HCT116 (cell line): ENCODE data around the gene VEPH1. TPM values are rescaled to one million over a fixed set of nuclear protein-coding genes. Genes with fewer than 3 reads are reported as not detected.

ENCODE experiments used
- ATAC-seq: fragments of 200-7000 bp; cut with Tn5 transposase; 2 replicates; pipeline ENCODE4 v1.9.1; 2020; ENCODE audit warnings: mild to moderate bottlenecking, moderate library complexity
- BruUV-seq: library from RNA; stranded (reverse); fragments of 400-500 nt; replicated peaks from 2 replicates; lab custom pipeline; 2021; lab: Mats Ljungman, UMichigan
- CTCF ChIA-PET: fragments of 300-600 bp; sonication (Branson Sonifier 250); formaldehyde crosslinking; loops from one replicate; lab custom pipeline; 2021; ENCODE audit warnings: antibody characterized with exemption; lab: Charles Lee
- POLR2A ChIA-PET: fragments of 300-600, 350-600 bp; sonication (Branson Sonifier 250); formaldehyde crosslinking; loops from one replicate; lab custom pipeline; 2021; ENCODE audit warnings: antibody characterized with exemption; lab: Charles Lee
- RAD21 ChIA-PET, 2 experiments: fragments of 300-600 bp; sonication (Branson Sonifier 250); formaldehyde crosslinking; loops; one replicate each; lab custom pipeline; 2023; ENCODE audit warnings: low total read pairs in 2 of 2; ENCODE audit not compliant: uncharacterized antibody in 2 of 2, unreplicated experiment in 2 of 2, low non-redundant PET in 1 of 2; lab: Charles Lee
- DNase-seq: peaks from one replicate; pipeline ENCODE4 v3.0.0-alpha.2; 2010; ENCODE audit warnings: low read depth, low spot score
- H2AFZ ChIP-seq: fragments of 200-600 bp; shearing (Covaris generic), sonication (generic); 2 replicates; pipeline ENCODE4 v1.6.1; 2017; ENCODE audit warnings: low read depth, mixed run types, mixed read lengths, antibody characterized with exemption, low read length; ENCODE audit not compliant: poor library complexity, severe bottlenecking
- H3K27ac ChIP-seq: 2 replicates; pipeline ENCODE4 v1.5.1; 2012; ENCODE audit warnings: low read depth, low read length
- H3K27me3 ChIP-seq: fragments of 200-600 bp; sonication (generic); 2 replicates; pipeline ENCODE4 v1.6.1; 2016; ENCODE audit warnings: mixed run types, low read length, mixed read lengths; ENCODE audit not compliant: insufficient read depth
- H3K36me3 ChIP-seq, 2 experiments: fragments of 200-500 bp in 1 of 2; fragments of 200-600 bp in 1 of 2; sonication (Bioruptor generic) in 1 of 2; sonication (generic) in 1 of 2; 2 replicates each; pipeline versions ENCODE4 v1.5.1 to v1.6.1; 2014 to 2016; ENCODE audit warnings: low read length in 2 of 2, inconsistent platforms in 1 of 2, mixed read lengths in 1 of 2, mixed run types in 1 of 2; ENCODE audit not compliant: insufficient read depth in 2 of 2, control insufficient read depth in 1 of 2
- H3K4me1 ChIP-seq, 2 experiments: fragments of 200-600 bp in 1 of 2; sonication (generic) in 1 of 2; 2 replicates each; pipeline versions ENCODE4 v1.5.1 to v1.6.1; 2012 to 2017; ENCODE audit warnings: low read length in 2 of 2, inconsistent platforms in 1 of 2, mild to moderate bottlenecking in 1 of 2, mixed read lengths in 1 of 2, mixed run types in 1 of 2, moderate library complexity in 1 of 2; ENCODE audit not compliant: insufficient read depth in 2 of 2, control insufficient read depth in 1 of 2
- H3K4me2 ChIP-seq: fragments of 200-600 bp; sonication (generic); 2 replicates; pipeline ENCODE4 v1.6.1; 2017; ENCODE audit warnings: mixed run types, low read length, mixed read lengths
- H3K4me3 ChIP-seq, 2 experiments: fragments of 200-600 bp in 1 of 2; sonication (generic) in 1 of 2; replicated peaks in 1 of 2; 2 replicates each; pipeline ENCODE4 v1.5.1; 2011 to 2016; ENCODE audit warnings: low read length in 2 of 2, control low read depth in 1 of 2, low read depth in 1 of 2, mild to moderate bottlenecking in 1 of 2, mixed read lengths in 1 of 2, mixed run types in 1 of 2
- H3K79me2 ChIP-seq: fragments of 200-600 bp; sonication (generic); 2 replicates; pipeline ENCODE4 v1.6.1; 2017; ENCODE audit warnings: mild to moderate bottlenecking, mixed run types, low read length, moderate library complexity, mixed read lengths; ENCODE audit not compliant: insufficient read depth
- H3K9ac ChIP-seq: fragments of 200-600 bp; sonication (generic); 2 replicates; pipeline ENCODE4 v1.6.1; 2016; ENCODE audit warnings: low read length, mixed read lengths
- H3K9me2 ChIP-seq: fragments of 200-600 bp; sonication (generic), shearing (Covaris generic); 2 replicates; pipeline ENCODE4 v1.6.1; 2017; ENCODE audit warnings: mixed run types, mild to moderate bottlenecking, moderate library complexity; ENCODE audit not compliant: insufficient read depth
- H3K9me3 ChIP-seq, 2 experiments: fragments of 200-500 bp in 1 of 2; fragments of 200-600 bp in 1 of 2; sonication (Bioruptor generic) in 1 of 2; sonication (generic) in 1 of 2; 2 replicates each; pipeline ENCODE4 v1.6.1; 2014 to 2017; ENCODE audit warnings: low read length in 2 of 2, mixed read lengths in 2 of 2, inconsistent platforms in 1 of 2, low read depth in 1 of 2, mild to moderate bottlenecking in 1 of 2, mixed run types in 1 of 2, moderate library complexity in 1 of 2; ENCODE audit not compliant: control insufficient read depth in 1 of 2, insufficient read depth in 1 of 2
- H4K20me1 ChIP-seq: fragments of 200-600 bp; sonication (generic), shearing (Covaris generic); 2 replicates; pipeline ENCODE4 v1.6.1; 2017; ENCODE audit warnings: mixed run types, mild to moderate bottlenecking, moderate library complexity; ENCODE audit not compliant: insufficient read depth
- CBX3 ChIP-seq: IDR thresholded peaks from 2 replicates; pipeline ENCODE4 v1.6.1; 2012; ENCODE audit warnings: low read depth
- CEBPB ChIP-seq: IDR thresholded peaks from 2 replicates; pipeline ENCODE4 v1.6.1; 2012; ENCODE audit warnings: low read depth
- EGR1 ChIP-seq: IDR thresholded peaks from 2 replicates; pipeline ENCODE4 v1.6.1; 2012; ENCODE audit warnings: low read depth
- EZH2 ChIP-seq: fragments of 200-600 bp; sonication (generic); IDR thresholded peaks from 2 replicates; pipeline ENCODE4 v1.6.1; 2017; ENCODE audit warnings: antibody characterized with exemption, mixed run types
- FOSL1 ChIP-seq: IDR thresholded peaks from 2 replicates; pipeline ENCODE4 v1.6.1; 2012; ENCODE audit warnings: low read depth
- JUND ChIP-seq: IDR thresholded peaks from 2 replicates; pipeline ENCODE4 v1.6.1; 2012
- POLR2A ChIP-seq: IDR thresholded peaks from 2 replicates; pipeline ENCODE4 v1.7.0; 2011; ENCODE audit warnings: borderline replicate concordance; ENCODE audit not compliant: insufficient read depth, insufficient read length; ENCODE audit errors: extremely low read depth
- RAD21 ChIP-seq: IDR thresholded peaks from 2 replicates; pipeline ENCODE4 v1.6.1; 2012; ENCODE audit warnings: low read depth, mild to moderate bottlenecking
- SIN3A ChIP-seq: IDR thresholded peaks from 2 replicates; pipeline ENCODE4 v1.6.1; 2012; ENCODE audit warnings: low read depth
- SP1 ChIP-seq: IDR thresholded peaks from 2 replicates; pipeline ENCODE4 v1.6.1; 2012; ENCODE audit warnings: low read depth
- SRF ChIP-seq: IDR thresholded peaks from 2 replicates; pipeline ENCODE4 v1.6.1; 2012; ENCODE audit warnings: low read depth
- TCF7L2 ChIP-seq: IDR thresholded peaks from 2 replicates; pipeline ENCODE4 v1.7.0; 2011; ENCODE audit warnings: borderline replicate concordance, inconsistent platforms; ENCODE audit not compliant: insufficient read depth, insufficient read length; ENCODE audit errors: extremely low read depth
- YY1 ChIP-seq: IDR thresholded peaks from 2 replicates; pipeline ENCODE4 v1.6.1; 2011; ENCODE audit warnings: low read length, low read depth, moderate library complexity, mild to moderate bottlenecking; ENCODE audit not compliant: insufficient replicate concordance; ENCODE audit errors: extremely low read depth
- ZFX ChIP-seq: fragments of 450-650 bp; IDR thresholded peaks from 2 replicates; pipeline ENCODE4 v1.6.1; 2017
- intact Hi-C: fragments of 100-400 bp; cut with micrococcal nuclease; formaldehyde crosslinking; loops from 2 replicates; pipeline ENCODE4 v1.10.0; 2022
- total RNA-seq: library from RNA; stranded (reverse); gene quantifications from one replicate; pipeline ENCODE4 v1.2.1, GENCODE V29; 2021; ENCODE audit not compliant: unreplicated experiment
- TF ChIP-seq, protein P1 (sequence below): IDR thresholded peaks from 2 replicates; pipeline ENCODE4 v1.6.1; 2012; ENCODE audit warnings: low read depth
- TF ChIP-seq, protein P2 (sequence below): IDR thresholded peaks from 2 replicates; pipeline ENCODE4 v1.6.1; 2012
- TF ChIP-seq, protein P3 (sequence below): IDR thresholded peaks from 2 replicates; pipeline ENCODE4 v1.6.1; 2012
- TF ChIP-seq, protein P4 (sequence below), 3 experiments: fragments of 200-600 bp in 1 of 3; sonication (generic) in 1 of 3; IDR thresholded peaks in 2 of 3; conservative IDR thresholded peaks in 1 of 3; 2 replicates each; pipeline ENCODE4 v1.5.1; 2012 to 2017; ENCODE audit warnings: low read depth in 2 of 3, low read length in 2 of 3, antibody characterized with exemption in 1 of 3, borderline replicate concordance in 1 of 3, control low read depth in 1 of 3, mild to moderate bottlenecking in 1 of 3, mixed read lengths in 1 of 3, mixed run types in 1 of 3, moderate library complexity in 1 of 3; ENCODE audit not compliant: insufficient read depth in 1 of 3

The VEPH1 gene
- total RNA-seq, 1 experiment from 2014 or later = 4.9 TPM

DNA sequence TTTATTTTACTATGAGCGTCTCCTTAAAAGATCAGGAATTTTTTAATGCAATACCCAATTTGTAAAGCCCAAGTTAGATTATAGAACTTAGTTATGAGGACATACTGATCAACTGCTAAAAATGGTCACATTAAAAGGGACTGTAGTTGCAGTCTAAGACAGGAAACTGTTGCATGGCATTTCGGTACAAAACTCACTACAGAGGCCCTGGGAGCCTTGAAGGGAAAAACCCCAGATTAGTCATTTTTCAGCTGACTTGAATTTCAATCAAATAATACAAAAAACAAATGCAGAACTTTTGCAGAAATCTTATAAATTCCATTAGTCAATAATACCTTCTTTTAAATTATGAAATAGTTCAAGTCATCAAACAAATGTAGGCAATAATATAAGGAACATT, 73.5 kb downstream of the VEPH1 start:
- H3K9me3 ChIP-seq = no peaks in the 10 kb centered on the region
- H3K4me3 ChIP-seq = no peak overlapping the region
- CTCF ChIA-PET = no interaction called here
- no peak overlapping the region for H3K9ac ChIP-seq
- no peak overlapping the region for H3K4me2 ChIP-seq
- intact Hi-C loops = no loop called here
- no peak for TF ChIP-seq YY1
- TF ChIP-seq, protein P1, sequence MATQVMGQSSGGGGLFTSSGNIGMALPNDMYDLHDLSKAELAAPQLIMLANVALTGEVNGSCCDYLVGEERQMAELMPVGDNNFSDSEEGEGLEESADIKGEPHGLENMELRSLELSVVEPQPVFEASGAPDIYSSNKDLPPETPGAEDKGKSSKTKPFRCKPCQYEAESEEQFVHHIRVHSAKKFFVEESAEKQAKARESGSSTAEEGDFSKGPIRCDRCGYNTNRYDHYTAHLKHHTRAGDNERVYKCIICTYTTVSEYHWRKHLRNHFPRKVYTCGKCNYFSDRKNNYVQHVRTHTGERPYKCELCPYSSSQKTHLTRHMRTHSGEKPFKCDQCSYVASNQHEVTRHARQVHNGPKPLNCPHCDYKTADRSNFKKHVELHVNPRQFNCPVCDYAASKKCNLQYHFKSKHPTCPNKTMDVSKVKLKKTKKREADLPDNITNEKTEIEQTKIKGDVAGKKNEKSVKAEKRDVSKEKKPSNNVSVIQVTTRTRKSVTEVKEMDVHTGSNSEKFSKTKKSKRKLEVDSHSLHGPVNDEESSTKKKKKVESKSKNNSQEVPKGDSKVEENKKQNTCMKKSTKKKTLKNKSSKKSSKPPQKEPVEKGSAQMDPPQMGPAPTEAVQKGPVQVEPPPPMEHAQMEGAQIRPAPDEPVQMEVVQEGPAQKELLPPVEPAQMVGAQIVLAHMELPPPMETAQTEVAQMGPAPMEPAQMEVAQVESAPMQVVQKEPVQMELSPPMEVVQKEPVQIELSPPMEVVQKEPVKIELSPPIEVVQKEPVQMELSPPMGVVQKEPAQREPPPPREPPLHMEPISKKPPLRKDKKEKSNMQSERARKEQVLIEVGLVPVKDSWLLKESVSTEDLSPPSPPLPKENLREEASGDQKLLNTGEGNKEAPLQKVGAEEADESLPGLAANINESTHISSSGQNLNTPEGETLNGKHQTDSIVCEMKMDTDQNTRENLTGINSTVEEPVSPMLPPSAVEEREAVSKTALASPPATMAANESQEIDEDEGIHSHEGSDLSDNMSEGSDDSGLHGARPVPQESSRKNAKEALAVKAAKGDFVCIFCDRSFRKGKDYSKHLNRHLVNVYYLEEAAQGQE = no peak
- TF ChIP-seq JUND = no peak
- no peak for TF ChIP-seq CEBPB
- no peak for TF ChIP-seq RAD21
- TF ChIP-seq SP1 = no peak
- TF ChIP-seq ZFX = no peak
- no peak for TF ChIP-seq SRF
- no peak for TF ChIP-seq POLR2A
- no peak for TF ChIP-seq CBX3
- no peak for TF ChIP-seq TCF7L2
- no peak for TF ChIP-seq EGR1
- TF ChIP-seq, protein P2, sequence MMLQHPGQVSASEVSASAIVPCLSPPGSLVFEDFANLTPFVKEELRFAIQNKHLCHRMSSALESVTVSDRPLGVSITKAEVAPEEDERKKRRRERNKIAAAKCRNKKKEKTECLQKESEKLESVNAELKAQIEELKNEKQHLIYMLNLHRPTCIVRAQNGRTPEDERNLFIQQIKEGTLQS = no peak
- TF ChIP-seq FOSL1 = no peak
- no peak for TF ChIP-seq EZH2
- TF ChIP-seq, protein P3, sequence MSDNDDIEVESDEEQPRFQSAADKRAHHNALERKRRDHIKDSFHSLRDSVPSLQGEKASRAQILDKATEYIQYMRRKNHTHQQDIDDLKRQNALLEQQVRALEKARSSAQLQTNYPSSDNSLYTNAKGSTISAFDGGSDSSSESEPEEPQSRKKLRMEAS = no peak
- TF ChIP-seq SIN3A = no peak
- TF ChIP-seq, protein P4, sequence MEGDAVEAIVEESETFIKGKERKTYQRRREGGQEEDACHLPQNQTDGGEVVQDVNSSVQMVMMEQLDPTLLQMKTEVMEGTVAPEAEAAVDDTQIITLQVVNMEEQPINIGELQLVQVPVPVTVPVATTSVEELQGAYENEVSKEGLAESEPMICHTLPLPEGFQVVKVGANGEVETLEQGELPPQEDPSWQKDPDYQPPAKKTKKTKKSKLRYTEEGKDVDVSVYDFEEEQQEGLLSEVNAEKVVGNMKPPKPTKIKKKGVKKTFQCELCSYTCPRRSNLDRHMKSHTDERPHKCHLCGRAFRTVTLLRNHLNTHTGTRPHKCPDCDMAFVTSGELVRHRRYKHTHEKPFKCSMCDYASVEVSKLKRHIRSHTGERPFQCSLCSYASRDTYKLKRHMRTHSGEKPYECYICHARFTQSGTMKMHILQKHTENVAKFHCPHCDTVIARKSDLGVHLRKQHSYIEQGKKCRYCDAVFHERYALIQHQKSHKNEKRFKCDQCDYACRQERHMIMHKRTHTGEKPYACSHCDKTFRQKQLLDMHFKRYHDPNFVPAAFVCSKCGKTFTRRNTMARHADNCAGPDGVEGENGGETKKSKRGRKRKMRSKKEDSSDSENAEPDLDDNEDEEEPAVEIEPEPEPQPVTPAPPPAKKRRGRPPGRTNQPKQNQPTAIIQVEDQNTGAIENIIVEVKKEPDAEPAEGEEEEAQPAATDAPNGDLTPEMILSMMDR (IDR thresholded peaks at IDR 0.05 in 2 of 3, conservative IDR thresholded peaks at IDR 0.05 in 1 of 3; ENCODE audit: borderline replicate concordance in 1 of 3, insufficient read depth in 1 of 3, low read depth in 2 of 3, low read length in 2 of 3) = no peak
- H2AFZ ChIP-seq = no peak overlapping the region
- H3K36me3 ChIP-seq = no peaks in the 10 kb centered on the region
- no peaks in the 10 kb centered on the region for H3K4me1 ChIP-seq
- H3K27me3 ChIP-seq = no peaks in the 10 kb centered on the region
- no peak overlapping the region for H3K27ac ChIP-seq
- BruUV-seq = no TSS peak
- RAD21 ChIA-PET = no interaction called here
- POLR2A ChIA-PET = no interaction called here
- no peaks in the 10 kb centered on the region for H4K20me1 ChIP-seq
- no peaks in the 10 kb centered on the region for H3K79me2 ChIP-seq
- ATAC-seq (no peak), DNase-seq (no peak)
- H3K9me2 ChIP-seq = no peaks in the 10 kb centered on the region
